Measurements from ENCODE around the gene ATP2A1. TPM values are rescaled to one million over a fixed set of nuclear protein-coding genes. Genes with fewer than 3 reads are reported as not detected.

Gene ATP2A1
- total RNA-seq, 1 experiment from 2014 or later, result 3.0 TPM

DNA sequence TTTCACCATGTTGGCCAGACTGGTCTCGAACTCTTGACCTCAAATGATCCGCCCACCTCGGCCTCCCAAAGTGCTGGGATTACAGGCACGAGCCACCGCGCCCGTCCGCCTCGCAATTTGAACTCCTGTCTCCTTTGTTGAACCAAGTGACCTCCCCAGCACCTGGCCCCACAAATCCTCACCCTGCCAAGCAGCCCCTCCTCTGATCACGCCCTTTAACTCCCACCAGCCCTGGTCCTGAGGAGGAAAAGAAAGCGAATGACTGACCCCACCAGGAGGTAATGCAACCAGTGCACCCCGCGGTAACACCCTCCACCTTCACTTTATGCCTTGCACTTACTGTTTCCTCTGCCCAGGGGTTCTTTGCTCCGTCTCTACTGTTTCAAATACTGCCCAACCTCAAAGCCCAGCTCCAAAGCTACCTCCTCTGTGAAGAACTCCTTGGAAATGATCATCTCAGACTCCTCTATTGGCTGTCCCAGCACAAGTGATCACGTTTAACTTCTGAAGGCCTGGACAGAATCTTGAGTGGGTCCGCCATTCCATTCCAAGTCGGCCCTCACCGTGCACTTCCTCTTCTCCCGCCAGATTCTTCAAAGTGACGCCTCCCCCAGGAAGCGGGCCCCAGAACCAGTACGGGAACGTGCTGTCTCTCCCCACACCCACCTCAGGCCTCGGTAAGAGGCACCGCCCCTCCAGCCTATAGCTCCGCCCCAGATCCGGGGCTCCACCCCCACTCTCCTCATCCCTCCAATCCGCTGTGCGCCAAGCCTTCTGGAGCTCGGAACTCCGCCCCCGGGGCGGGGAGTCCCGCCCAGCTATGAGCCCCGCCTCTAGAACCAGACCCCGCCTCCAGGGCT lies 57.9 kb downstream of the ATP2A1 start:
- DNase-seq (ENCODE audit: low spot score), result peak; percentile 87
- Histone ChIP-seq H3K4me1 (ENCODE audit: insufficient read depth, low read length, poor library complexity, severe bottlenecking) (peaks cover 5% of the 10 kb centered on the region), H3K9me3 (ENCODE audit: low read depth, low read length, poor library complexity, severe bottlenecking) (no peaks in the 10 kb centered on the region), H3K4me3 (ENCODE audit: low read depth, low read length, poor library complexity, severe bottlenecking) (peak overlapping the region; percentile 22), H3K27me3 (replicated peaks; ENCODE audit: insufficient read depth, low read depth, low read length, poor library complexity) (no peaks in the 10 kb centered on the region), H3K27ac (ENCODE audit: low read depth, low read length, poor library complexity, severe bottlenecking) (no peak overlapping the region), H3K36me3 (ENCODE audit: insufficient read depth, low read length, poor library complexity, severe bottlenecking) (no peaks in the 10 kb centered on the region)
- CTCF ChIA-PET, result interaction anchor here (1.0 kb wide), 1 partner anchor 9 kb away, joined by 6 read pairs; no protein-coding TSS in a partner anchor
- POLR2A ChIA-PET (ENCODE audit: low non-redundant PET), result no interaction called here
- TF ChIP-seq EZH2 (IDR thresholded peaks at IDR 0.05; ENCODE audit: borderline replicate concordance, low read depth, low read length, poor library complexity, severe bottlenecking), result no peak
- TF ChIP-seq, protein P1, sequence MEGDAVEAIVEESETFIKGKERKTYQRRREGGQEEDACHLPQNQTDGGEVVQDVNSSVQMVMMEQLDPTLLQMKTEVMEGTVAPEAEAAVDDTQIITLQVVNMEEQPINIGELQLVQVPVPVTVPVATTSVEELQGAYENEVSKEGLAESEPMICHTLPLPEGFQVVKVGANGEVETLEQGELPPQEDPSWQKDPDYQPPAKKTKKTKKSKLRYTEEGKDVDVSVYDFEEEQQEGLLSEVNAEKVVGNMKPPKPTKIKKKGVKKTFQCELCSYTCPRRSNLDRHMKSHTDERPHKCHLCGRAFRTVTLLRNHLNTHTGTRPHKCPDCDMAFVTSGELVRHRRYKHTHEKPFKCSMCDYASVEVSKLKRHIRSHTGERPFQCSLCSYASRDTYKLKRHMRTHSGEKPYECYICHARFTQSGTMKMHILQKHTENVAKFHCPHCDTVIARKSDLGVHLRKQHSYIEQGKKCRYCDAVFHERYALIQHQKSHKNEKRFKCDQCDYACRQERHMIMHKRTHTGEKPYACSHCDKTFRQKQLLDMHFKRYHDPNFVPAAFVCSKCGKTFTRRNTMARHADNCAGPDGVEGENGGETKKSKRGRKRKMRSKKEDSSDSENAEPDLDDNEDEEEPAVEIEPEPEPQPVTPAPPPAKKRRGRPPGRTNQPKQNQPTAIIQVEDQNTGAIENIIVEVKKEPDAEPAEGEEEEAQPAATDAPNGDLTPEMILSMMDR (conservative IDR thresholded peaks at IDR 0.05; ENCODE audit: low read depth, low read length), result no peak
- intact Hi-C loops (cut with micrococcal nuclease; ENCODE audit: unreplicated experiment), result no loop called here
- BruUV-seq (replicated peaks), result no TSS peak

DNA sequence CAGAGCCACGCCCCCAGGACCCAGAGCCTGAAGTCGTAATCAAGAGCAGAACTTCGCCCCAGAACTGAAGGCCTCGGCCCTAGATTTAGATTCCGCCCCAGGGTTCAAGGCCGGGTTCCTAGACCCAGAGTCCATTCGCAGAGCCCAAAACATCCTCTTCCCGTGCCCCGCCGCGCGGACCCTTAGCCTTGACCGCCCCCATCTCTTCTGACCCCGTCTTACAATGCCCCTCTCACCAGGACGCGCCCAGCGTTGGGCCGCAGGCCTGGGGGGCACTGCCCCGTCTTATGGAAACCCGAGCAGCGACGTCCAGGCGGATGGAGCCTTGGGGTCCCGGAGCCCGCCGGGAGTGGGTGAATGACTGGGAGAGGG lies 58.5 kb downstream of the ATP2A1 start:
- Histone ChIP-seq H3K36me3 (ENCODE audit: insufficient read depth, low read length, poor library complexity, severe bottlenecking) (no peaks in the 10 kb centered on the region), H3K4me3 (ENCODE audit: low read depth, low read length, poor library complexity, severe bottlenecking) (no peak overlapping the region), H3K27me3 (replicated peaks; ENCODE audit: insufficient read depth, low read depth, low read length, poor library complexity) (no peaks in the 10 kb centered on the region), H3K9me3 (ENCODE audit: low read depth, low read length, poor library complexity, severe bottlenecking) (no peaks in the 10 kb centered on the region), H3K27ac (ENCODE audit: low read depth, low read length, poor library complexity, severe bottlenecking) (no peak overlapping the region), H3K4me1 (ENCODE audit: insufficient read depth, low read length, poor library complexity, severe bottlenecking) (peaks cover 5% of the 10 kb centered on the region)
- BruUV-seq (replicated peaks), result no TSS peak
- ChIA-PET CTCF (interaction anchor here (1.0 kb wide), 1 partner anchor 8 kb away, joined by 6 read pairs; no protein-coding TSS in a partner anchor), POLR2A (ENCODE audit: low non-redundant PET) (no interaction called here)
- TF ChIP-seq, protein P1 (conservative IDR thresholded peaks at IDR 0.05; ENCODE audit: low read depth, low read length), result no peak
- no peak for TF ChIP-seq EZH2 (IDR thresholded peaks at IDR 0.05; ENCODE audit: borderline replicate concordance, low read depth, low read length, poor library complexity, severe bottlenecking)
- intact Hi-C loops (cut with micrococcal nuclease; ENCODE audit: unreplicated experiment), result no loop called here
- no peak for DNase-seq (ENCODE audit: low spot score)

DNA sequence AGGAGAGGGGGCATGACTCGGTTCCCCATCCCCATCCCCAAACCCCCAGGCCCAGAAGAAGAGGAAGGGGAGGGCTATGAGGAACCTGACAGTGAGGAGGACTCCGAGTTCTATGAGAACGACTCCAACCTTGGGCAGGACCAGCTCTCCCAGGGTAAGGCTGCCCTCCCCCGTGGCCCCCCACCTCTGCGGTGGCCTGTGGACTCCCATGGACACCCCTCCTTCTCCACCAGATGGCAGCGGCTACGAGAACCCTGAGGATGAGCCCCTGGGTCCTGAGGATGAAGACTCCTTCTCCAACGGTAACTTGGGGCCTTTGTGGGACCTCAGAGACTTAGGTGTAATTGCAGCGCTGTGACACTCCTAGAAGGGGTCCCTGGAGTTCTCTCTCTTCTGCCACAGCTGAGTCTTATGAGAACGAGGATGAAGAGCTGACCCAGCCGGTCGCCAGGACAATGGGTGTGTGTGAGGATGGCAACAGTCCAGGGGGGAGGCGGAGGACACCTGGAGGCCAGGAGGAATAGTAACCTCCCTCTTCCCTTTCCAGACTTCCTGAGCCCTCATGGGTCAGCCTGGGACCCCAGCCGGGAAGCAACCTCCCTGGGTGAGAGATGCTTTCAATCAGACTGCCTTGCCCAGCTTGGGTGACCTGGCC lies 59.1 kb downstream of the ATP2A1 start:
- intact Hi-C loops (cut with micrococcal nuclease; ENCODE audit: unreplicated experiment), result no loop called here
- CTCF ChIA-PET, result no interaction called here
- POLR2A ChIA-PET (ENCODE audit: low non-redundant PET), result no interaction called here
- peaks cover 5% of the 10 kb centered on the region for H3K4me1 ChIP-seq (ENCODE audit: insufficient read depth, low read length, poor library complexity, severe bottlenecking)
- no peak overlapping the region for H3K4me3 ChIP-seq (ENCODE audit: low read depth, low read length, poor library complexity, severe bottlenecking)
- H3K9me3 ChIP-seq (ENCODE audit: low read depth, low read length, poor library complexity, severe bottlenecking), result no peaks in the 10 kb centered on the region
- TF ChIP-seq, protein P1 (conservative IDR thresholded peaks at IDR 0.05; ENCODE audit: low read depth, low read length), result no peak
- TF ChIP-seq EZH2 (IDR thresholded peaks at IDR 0.05; ENCODE audit: borderline replicate concordance, low read depth, low read length, poor library complexity, severe bottlenecking), result no peak
- DNase-seq (ENCODE audit: low spot score), result no peak
- no TSS peak for BruUV-seq (replicated peaks)
- no peaks in the 10 kb centered on the region for H3K27me3 ChIP-seq (replicated peaks; ENCODE audit: insufficient read depth, low read depth, low read length, poor library complexity)
- no peaks in the 10 kb centered on the region for H3K36me3 ChIP-seq (ENCODE audit: insufficient read depth, low read length, poor library complexity, severe bottlenecking)
- H3K27ac ChIP-seq (ENCODE audit: low read depth, low read length, poor library complexity, severe bottlenecking), result no peak overlapping the region

All from A673 (cell line).